ENCODE measurements around the gene PLEKHG4B.

DNA sequence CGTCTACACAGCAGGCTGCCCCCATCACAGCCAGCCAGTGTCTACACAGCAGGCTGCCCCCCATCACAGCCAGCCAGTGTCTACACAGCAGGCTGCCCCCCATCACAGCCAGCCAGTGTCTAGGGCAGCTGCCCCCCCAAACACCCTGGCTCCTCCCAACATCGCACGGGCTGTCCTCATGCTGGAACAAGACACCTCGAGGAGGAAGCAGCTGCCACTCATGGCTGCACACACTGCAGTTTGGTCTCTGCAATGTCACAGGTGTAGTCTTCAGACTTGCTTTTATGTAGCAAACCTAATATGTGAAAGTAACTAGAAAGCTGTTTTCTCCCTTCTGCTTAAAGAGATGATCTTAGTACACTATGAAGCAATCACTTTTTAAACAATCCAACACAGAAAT lies 109.0 kb downstream of the PLEKHG4B start:
- TF ChIP-seq, protein P1, sequence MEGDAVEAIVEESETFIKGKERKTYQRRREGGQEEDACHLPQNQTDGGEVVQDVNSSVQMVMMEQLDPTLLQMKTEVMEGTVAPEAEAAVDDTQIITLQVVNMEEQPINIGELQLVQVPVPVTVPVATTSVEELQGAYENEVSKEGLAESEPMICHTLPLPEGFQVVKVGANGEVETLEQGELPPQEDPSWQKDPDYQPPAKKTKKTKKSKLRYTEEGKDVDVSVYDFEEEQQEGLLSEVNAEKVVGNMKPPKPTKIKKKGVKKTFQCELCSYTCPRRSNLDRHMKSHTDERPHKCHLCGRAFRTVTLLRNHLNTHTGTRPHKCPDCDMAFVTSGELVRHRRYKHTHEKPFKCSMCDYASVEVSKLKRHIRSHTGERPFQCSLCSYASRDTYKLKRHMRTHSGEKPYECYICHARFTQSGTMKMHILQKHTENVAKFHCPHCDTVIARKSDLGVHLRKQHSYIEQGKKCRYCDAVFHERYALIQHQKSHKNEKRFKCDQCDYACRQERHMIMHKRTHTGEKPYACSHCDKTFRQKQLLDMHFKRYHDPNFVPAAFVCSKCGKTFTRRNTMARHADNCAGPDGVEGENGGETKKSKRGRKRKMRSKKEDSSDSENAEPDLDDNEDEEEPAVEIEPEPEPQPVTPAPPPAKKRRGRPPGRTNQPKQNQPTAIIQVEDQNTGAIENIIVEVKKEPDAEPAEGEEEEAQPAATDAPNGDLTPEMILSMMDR (IDR thresholded peaks at IDR 0.05; ENCODE audit: low read length) = no peak
- TF ChIP-seq EZH2 (optimal IDR thresholded peaks at IDR 0.05; ENCODE audit: low read depth, low read length) (no peak), EZH2phosphoT487 (IDR thresholded peaks at IDR 0.05; ENCODE audit: low read length) (no peak)

All from MM.1S (cell line).